HK-2 (cell line): ENCODE data around the gene HTR3A.

ENCODE experiments used
- DNase-seq: peaks from one replicate; pipeline ENCODE4 v3.0.0-alpha.2; 2018; ENCODE audit not compliant: unreplicated experiment

The HTR3A gene

GRCh38 chr11:113979431-113979830, 4.5 kb downstream of the HTR3A start:
- no peak for DNase-seq

GRCh38 chr11:113980785-113981184, 5.9 kb downstream of the HTR3A start:
- no peak for DNase-seq

GRCh38 chr11:113982306-113982705, 7.4 kb downstream of the HTR3A start:
- DNase-seq: no peak

- no peak for DNase-seq
Measured at GRCh38 chr11:113984781-113985180, 9.9 kb downstream of the HTR3A start.

- DNase-seq: no peak
Measured at GRCh38 chr11:113985906-113986305, 11.0 kb downstream of the HTR3A start.

GRCh38 chr11:113986351-113987140, 11.6 kb downstream of the HTR3A start:
- DNase-seq: no peak

GRCh38 chr11:113989381-113989780, 14.5 kb downstream of the HTR3A start:
- DNase-seq: no peak

GRCh38 chr11:113989916-113990315, 15.0 kb downstream of the HTR3A start:
- DNase-seq: no peak

GRCh38 chr11:113991170-113991569, 16.3 kb downstream of the HTR3A start:
- peak; percentile 8 for DNase-seq

- DNase-seq: no peak
Measured at GRCh38 chr11:113991718-113992458, 17.0 kb downstream of the HTR3A start.

GRCh38 chr11:113992459-113993110, 17.7 kb downstream of the HTR3A start:
- DNase-seq: no peak

GRCh38 chr11:113994077-113994954, 19.4 kb downstream of the HTR3A start:
- DNase-seq: peak; percentile 7

GRCh38 chr11:113997473-113997872, 22.6 kb downstream of the HTR3A start:
- no peak for DNase-seq

- DNase-seq: no peak
Measured at GRCh38 chr11:113998574-113998973, 23.7 kb downstream of the HTR3A start.

GRCh38 chr11:114000526-114000925, 25.6 kb downstream of the HTR3A start:
- no peak for DNase-seq

- DNase-seq: no peak
Measured at GRCh38 chr11:114001416-114001815, 26.5 kb downstream of the HTR3A start.

GRCh38 chr11:114008331-114008730, 33.4 kb downstream of the HTR3A start:
- no peak for DNase-seq

GRCh38 chr11:114010931-114011330, 36.0 kb downstream of the HTR3A start:
- DNase-seq: no peak

- no peak for DNase-seq
Measured at GRCh38 chr11:114011443-114011842, 36.5 kb downstream of the HTR3A start.

GRCh38 chr11:114015117-114015516, 40.2 kb downstream of the HTR3A start:
- DNase-seq: no peak

- DNase-seq: no peak
Measured at GRCh38 chr11:114016986-114017385, 42.1 kb downstream of the HTR3A start.

GRCh38 chr11:114017723-114018122, 42.8 kb downstream of the HTR3A start:
- no peak for DNase-seq
